ENCODE data around the gene PLPPR1. TPM values are rescaled to one million over a fixed set of nuclear protein-coding genes. Genes with fewer than 3 reads are reported as not detected.
"Not testable (repeated sequence)": the region's sequence is repeated elsewhere in the genome, so short reads cannot be mapped to it uniquely, and the experiment has no call there.

Gene PLPPR1
- total RNA-seq, 1 experiment from 2014 or later, result not detected

DNA sequence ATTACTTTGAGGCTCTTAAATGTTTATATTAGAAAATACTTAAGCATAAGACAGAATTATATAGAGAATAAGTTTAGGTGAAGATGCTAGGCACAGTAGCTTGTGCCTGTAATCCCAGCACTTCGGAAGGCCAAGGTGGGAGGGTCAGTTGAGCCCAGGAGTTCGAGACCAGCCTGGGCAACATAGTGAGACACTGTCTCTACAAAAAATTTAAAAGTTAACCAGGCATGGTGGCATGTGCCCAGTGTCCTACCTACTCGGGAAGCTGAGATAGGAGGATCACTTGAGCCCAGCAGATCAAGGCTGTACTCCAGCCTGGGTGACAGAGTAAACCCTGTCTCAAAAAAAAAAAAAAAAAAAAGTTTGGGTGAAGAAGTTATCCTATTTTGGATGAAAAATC lies 294.6 kb downstream of the PLPPR1 start:
- DNase-seq (ENCODE audit: low spot score), result no peak
- in situ Hi-C loops (cut with HindIII; ENCODE audit: low sequenced_read_pairs), result no loop called here

DNA sequence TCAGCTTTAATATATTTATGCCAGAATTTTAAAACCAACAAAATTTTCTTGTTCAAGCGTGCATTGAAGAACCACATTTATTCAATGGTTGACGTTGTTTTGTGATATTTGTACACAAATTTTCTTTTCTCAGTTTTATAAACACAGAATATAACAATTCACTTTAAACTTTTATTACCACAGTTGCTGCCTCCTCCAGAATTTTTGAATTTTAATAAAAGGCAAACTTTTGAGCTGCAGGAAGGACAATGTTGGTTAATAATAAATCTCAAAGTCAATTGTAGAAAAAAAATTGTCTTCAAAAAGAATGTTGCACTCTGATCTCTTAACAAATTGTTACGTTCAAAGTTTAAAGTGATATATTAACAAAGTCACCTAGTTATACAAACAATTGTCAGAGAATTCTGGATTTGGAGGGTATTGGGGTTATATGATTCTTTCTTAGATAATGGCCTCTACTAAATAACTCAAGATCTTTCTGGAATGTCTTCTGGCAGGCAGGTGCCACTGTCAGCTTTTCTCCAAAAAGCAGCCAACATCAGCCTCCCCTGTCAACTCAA lies 295.8 kb downstream of the PLPPR1 start:
- in situ Hi-C loops (cut with HindIII; ENCODE audit: low sequenced_read_pairs), result no loop called here

DNA sequence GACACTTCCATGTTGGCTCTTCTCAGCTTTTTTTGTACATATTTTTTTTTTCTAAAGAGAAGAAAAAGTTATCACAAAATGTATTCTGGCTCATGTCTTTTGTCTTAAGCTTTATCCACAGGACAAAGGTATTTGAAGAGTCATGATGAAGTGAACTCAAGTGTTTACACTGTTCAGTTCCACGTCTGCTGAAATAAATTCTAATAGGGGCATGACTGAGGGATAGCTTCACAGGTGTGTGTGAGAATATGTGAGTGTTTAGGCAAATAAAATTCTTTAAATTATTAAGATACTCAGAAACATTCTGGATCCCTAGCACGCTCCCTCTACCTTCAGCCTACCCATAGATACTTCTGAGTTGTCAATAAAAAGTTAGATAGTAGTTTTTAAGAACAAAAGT lies 296.5 kb downstream of the PLPPR1 start:
- in situ Hi-C loops (cut with HindIII; ENCODE audit: low sequenced_read_pairs), result no loop called here
- DNase-seq (ENCODE audit: low spot score), result no peak

More for the DNA sequence above, 295.8 kb downstream of the PLPPR1 start:
- DNase-seq (ENCODE audit: low spot score), result no peak

DNA sequence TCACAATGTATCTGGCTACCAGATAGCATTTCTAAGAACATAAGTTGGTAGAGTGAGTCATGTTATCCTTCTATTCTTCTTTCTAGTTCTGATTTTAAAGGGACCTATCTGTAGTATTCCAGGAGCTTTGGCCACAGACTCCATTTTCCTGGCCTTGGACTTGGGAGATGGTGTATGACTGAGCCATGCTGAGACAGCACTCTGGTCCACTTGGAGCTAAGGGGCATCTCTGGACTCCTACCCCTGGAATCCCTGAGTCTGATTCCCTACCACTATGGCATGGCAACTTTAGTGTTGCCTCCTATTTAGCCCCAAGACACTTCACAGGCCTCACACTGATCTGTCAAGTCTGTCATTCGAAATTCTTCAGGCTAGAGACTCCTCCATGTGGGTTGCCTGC lies 297.5 kb downstream of the PLPPR1 start:
- in situ Hi-C loops (cut with HindIII; ENCODE audit: low sequenced_read_pairs), result no loop called here
- no peak for DNase-seq (ENCODE audit: low spot score)

DNA sequence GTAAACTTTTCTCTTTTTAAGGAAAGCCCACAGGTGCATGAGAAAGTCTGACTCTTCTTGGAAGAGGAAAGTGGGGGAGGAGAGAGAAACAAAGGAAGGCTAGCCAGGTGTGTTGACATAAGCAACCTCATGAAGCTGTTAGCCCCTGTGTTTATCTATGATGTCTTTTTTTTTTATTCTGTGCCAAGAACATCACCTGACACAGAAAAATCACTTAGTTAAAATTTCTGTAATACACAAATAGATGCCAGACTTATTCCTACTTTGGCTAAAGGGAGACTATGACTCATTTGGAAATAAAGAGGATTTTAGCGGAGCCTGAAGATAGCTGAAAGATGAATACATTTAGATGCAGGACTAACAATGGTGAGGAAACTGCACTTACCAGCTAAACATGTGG lies 298.0 kb downstream of the PLPPR1 start:
- DNase-seq (ENCODE audit: low spot score), result no peak
- in situ Hi-C loops (cut with HindIII; ENCODE audit: low sequenced_read_pairs), result no loop called here

DNA sequence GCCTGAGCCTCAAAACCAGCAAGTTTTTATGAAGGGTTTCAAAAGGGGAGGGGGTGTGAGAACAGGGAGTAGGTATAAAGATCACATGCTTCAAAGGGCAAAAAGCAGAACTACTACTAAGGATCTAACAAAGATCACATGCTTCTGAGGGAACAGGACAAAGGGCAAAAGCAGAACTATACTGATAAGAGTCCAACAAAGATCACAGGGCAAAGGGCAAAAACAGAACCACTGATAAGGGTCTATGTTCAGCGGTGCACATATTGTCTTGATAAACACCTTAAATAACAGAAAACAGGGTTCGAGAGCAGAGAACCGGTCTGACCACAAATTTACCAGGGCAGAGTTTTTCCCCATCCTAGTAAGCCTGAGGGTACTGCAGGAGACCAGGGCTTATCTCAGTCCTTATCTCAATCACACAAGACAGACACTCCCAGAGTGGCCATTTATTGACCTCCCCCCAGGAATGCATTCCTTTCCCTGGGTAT lies 298.9 kb downstream of the PLPPR1 start:
- in situ Hi-C loops (cut with HindIII; ENCODE audit: low sequenced_read_pairs); DNase-seq (ENCODE audit: low spot score): not testable (repeated sequence)

DNA sequence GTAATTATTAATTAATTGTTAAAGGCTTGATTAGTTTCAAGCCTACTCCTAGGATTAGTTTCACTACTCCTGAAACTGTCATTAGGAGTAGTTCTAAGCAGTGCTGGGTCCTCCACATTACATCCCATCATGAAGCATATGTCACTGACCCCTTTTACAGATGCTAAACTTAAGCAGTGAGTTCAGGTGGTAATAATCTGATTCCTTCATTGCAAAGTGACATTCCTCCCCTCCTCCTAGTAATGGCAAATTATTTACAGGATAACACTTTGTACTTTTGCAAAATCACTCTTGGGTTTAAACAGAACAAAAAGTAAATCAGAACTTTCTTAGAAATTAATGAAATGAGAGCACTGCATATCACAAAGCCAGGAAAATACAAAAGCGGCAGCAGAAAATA lies 303.8 kb downstream of the PLPPR1 start:
- in situ Hi-C loops (cut with HindIII; ENCODE audit: low sequenced_read_pairs), result no loop called here
- DNase-seq (ENCODE audit: low spot score), result no peak

DNA sequence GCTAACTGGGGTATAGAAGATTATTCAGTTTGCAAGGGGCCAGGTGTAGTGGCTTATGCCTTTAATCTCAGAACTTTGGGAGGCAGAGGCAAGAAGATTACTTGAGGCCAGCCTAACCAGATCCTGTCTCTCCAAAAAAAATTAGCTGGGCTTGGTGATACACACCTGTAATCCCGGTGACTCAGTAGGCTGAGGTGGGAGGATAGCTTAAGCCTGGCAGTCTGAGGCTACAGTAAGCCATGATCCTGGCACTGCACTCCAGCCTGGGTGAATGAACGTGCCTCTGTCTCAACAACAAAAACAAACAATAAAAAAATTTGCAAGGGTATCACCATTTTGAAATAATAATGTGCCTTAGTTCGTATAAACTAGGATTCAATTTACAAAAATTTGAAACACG lies 305.0 kb downstream of the PLPPR1 start:
- no peak for DNase-seq (ENCODE audit: low spot score)
- in situ Hi-C loops (cut with HindIII; ENCODE audit: low sequenced_read_pairs), result no loop called here

DNA sequence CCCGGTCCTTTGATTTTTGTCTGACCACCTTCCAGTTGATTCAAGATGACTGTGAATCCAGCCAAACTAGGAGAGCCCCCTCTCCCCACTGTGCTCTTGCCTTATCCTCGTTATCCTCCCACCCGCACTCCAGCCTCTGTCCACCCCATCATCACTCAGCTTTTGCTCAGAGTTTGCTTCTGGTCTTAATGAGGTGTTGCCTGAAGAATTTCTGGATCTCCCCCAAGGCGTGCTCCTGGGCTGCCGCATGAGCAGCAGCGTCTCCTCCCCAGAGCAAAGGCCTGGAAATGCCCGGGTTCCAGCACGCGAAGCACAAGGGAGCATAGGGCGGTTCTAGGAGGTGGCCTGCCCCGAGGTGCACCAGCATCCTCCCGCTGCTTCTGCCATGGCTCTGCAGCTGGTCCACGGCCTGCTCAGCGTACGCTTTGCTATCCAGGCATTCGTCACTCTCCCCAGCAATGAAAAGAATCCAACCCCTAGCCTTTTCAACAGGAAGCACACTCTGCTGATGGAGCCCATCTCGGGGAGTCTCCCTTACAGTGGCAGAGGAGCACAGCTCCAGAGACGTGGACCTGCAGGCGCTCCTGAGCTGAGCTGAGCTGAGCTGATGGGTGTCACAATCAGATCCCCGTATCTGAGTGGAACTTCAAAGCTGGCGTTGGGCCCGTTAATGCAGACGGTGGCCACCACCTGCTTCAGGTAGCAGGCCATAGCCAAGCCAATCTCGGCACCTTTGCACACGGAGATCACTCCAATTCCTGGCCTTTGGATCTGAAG lies 305.6 kb downstream of the PLPPR1 start:
- in situ Hi-C loops (cut with HindIII; ENCODE audit: low sequenced_read_pairs), result no loop called here
- no peak for DNase-seq (ENCODE audit: low spot score)

DNA sequence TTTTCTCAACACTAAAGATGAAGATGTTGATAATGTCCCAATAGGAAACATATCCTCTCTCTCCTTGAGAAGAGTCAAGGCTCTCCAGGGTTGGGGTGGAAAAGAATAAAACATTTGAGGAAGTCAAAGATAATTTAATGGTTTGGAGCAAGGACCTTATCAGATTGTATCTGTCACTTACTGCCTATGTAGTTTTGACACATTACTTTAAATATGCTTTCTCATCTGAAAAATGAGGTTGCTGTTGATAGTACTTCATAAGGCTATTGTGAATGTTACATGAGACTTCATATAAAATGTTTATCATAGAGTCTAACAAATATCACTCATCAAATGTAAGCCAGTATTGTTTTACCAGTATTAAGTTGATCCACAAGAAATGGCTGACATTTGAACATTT lies 307.6 kb downstream of the PLPPR1 start:
- DNase-seq (ENCODE audit: low spot score), result no peak
- in situ Hi-C loops (cut with HindIII; ENCODE audit: low sequenced_read_pairs), result no loop called here

DNA sequence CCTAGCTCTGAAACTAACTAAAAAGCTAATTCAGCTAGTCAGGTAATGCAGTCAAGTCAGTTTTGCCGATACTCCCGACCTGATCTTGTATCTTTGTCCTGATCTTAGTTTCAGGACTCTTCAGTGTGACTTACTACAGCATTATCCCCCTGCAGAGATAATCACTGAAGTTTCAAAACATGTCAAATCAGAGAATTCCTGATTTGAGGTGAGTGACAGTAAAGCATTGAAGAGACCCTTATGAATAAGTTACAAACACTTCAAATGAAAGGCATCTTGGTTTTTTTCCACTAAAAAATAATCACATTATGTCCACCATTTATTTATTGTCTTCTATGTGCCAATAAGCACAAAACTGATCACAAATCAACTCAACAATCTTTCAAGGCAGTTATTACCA lies 308.7 kb downstream of the PLPPR1 start:
- DNase-seq (ENCODE audit: low spot score), result no peak
- in situ Hi-C loops (cut with HindIII; ENCODE audit: low sequenced_read_pairs), result no loop called here

DNA sequence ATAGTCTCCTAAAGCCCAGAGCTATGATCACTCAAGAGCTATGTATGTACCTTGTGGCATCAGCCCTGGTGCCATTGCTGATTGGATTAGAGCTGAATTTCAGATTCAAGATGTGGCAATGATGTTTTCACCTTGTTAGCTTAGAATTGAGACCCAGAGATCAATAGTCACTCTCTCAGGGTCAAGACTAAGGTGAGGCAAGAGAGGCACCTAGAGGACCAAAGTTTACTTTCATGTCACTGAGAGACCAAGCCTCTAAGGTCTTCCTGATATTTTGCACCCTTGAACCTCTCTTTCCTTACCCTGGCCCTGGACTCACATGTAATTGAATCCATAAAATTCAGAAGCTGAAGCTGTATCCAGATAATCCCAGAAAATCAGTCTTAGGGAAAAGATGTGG lies 313.4 kb downstream of the PLPPR1 start:
- no peak for DNase-seq (ENCODE audit: low spot score)
- in situ Hi-C loops (cut with HindIII; ENCODE audit: low sequenced_read_pairs), result no loop called here

DNA sequence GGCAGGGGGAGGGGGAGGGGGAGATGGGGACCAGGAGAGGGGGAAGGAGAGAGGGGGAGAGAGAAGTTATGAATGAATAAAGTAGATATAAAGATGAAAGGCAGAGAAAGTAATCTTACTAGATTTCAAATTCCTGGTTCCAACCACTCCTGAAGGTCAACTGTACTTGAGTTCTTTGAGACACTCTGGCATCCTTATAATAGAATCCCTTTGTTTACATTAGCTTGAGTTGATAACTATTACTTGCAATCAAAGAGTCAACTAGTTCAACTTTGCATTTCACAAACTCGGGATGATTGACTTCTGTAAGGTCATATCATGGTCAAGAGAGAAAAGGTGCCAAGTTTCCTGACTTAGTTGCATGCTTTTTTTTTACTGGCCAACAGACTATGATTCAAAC lies 314.1 kb downstream of the PLPPR1 start:
- in situ Hi-C loops (cut with HindIII; ENCODE audit: low sequenced_read_pairs), result no loop called here

DNA sequence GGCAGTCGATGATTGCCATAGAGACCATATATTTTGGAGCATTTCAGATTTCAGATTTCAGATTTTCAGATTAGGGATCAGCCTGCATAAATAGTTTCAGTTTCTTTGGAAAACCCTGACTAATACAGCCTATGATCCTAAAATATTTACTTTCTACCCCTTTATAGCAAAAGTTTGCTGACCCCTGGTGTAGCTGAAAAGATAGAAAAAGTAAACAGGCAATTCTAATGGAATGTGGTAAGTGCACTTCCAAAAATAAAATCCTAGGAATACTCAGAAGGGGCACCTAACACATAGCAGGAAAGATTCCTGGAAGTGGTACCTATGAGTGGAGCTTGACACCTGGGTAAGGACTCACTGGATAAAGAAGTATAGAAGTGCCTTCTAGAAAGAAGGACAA lies 321.8 kb downstream of the PLPPR1 start:
- in situ Hi-C loops (cut with HindIII; ENCODE audit: low sequenced_read_pairs), result no loop called here
- no peak for DNase-seq (ENCODE audit: low spot score)

More for the DNA sequence above, 314.1 kb downstream of the PLPPR1 start:
- DNase-seq (ENCODE audit: low spot score), result no peak

DNA sequence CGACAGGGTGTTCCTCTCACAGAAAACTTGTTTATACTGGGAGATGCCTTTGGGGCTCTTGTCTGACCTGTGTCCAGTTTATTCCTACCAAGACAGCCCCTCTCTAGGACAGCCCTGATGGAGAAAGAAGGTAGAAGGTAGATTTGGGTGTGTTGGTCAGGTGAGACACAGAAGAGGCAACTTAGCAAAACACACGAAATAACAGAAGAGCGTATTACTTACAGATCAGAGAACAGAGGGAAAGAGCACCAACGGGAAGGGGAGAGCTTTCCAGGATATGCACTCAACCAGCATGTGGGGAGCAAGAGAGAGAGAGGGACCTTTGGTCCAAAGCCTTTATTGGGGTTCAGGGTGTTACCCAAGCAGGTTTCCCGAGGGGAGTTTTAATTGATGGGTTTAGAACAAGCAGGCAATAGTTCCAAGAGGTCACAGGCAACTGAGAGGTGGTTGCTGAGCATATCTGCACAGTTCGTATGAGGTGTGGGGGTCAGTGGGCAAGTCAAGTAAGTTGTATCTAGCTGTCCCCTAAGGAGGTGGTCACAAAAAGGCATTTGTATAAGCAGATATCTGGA lies 324.5 kb downstream of the PLPPR1 start:
- in situ Hi-C loops (cut with HindIII; ENCODE audit: low sequenced_read_pairs), result no loop called here
- DNase-seq (ENCODE audit: low spot score), result no peak

DNA sequence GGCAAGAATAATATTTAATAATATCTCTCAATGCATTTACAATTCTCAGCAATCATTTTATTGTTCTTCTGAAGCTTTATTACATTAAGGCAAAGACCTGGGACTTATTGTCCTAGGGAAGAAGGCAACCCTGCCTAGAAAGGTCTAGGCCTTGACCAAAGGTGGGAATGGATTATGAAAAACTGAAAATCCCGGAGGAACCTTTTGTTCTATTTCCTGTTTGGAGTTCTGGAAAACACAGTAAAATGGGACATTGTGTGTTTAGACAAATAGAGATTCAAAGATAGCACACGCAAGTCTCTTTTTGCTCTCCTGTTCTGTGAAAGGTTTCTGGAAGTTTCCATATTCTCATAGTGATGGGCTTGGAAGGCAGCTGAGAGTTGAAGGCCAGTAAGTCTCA lies 325.2 kb downstream of the PLPPR1 start:
- no peak for DNase-seq (ENCODE audit: low spot score)
- in situ Hi-C loops (cut with HindIII; ENCODE audit: low sequenced_read_pairs), result no loop called here

DNA sequence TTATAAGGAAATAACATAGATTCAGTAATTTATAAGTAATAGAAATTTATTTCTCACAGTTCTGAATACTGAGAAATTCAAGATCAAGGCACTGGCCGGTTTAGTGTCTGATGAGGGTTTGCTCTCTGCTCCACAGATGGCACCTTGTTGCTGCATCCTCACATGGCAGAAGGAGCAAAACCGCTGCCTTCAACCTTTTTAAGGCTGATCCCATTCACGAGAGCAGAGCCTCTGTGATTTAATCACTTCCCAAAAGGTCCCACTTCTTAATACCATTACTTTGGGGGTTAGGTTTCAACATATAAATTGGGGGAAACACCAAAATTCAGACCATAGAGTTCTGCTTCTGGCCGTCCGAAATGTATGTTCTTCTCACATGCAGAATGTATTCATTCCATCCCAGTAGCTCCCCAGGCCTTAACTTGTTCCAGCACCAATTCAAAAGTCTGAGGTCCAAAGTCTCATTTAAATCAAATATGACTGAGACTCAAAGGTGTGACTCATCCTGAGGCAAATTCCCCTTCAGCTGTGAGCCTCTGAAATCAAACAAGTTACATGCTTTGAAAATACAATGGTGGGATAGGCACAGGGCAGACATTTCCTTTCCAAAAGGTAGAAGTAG lies 325.7 kb downstream of the PLPPR1 start:
- no peak for DNase-seq (ENCODE audit: low spot score)
- in situ Hi-C loops (cut with HindIII; ENCODE audit: low sequenced_read_pairs), result no loop called here

DNA sequence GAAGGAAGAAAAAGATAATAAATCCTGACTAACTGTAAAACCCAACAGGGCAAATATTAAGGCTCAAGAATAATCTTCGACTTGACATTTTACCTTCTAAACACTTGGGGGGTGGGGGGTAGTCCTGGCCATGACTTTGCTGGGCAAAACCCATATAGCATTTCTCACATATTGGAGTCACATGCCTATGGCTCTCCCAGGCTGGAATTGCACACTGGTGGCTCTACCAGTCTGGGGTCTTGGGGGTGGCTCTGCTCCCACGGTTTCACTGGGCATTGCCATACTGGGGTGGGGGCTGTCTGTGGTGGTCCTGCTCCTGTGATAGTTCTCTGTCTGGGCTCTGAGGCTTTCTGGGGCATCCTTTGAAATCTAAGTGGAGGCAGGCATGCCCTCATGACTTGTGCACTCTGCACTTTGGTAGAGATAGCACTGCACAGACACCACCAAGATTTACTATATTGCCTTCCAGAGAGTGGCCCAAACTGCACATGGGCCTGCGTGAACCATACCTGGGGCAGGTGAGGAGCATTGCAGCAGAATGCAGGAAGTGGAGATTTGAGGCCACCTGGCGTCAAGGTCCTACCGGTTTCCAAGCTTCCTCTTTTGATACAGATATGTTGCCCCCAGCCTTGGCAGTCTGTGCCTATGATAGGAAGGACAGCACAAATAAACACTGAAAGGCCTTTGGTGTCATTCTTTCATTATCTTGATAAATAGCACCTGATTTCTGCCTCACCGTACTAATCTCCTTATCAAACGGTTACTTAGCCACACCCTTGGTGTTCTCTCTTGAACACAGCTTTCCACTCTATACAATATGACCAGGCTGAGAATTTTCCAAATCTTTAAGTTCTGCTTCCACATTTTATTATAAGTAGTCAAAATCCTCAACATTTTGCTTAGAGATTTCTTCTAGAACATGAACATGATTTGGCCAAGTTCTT lies 326.5 kb downstream of the PLPPR1 start:
- DNase-seq (ENCODE audit: low spot score), result no peak
- in situ Hi-C loops (cut with HindIII; ENCODE audit: low sequenced_read_pairs), result no loop called here

DNA sequence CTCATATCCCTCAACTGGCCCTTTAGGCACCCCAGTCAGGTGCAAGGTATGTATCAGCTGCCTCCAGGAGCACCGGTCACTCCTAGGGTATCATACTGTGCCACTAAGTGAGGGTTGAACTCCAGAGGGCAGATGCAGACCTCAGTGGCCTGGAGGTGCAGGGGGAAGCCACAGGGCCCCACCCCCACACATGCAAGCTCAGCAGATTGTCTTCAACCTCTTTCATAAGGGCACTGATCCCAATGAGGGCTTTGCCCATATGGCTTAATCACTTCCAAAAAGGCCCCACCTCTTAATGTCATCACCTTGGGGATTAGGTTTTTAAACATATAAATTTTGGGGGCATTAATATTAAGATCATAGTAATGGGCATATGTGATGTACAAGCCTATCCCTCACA lies 328.1 kb downstream of the PLPPR1 start:
- no peak for DNase-seq (ENCODE audit: low spot score)
- in situ Hi-C loops (cut with HindIII; ENCODE audit: low sequenced_read_pairs), result no loop called here
